Uterine smooth muscle cell (primary cell): ENCODE data around the gene FAM174C. TPM values are rescaled to one million over a fixed set of nuclear protein-coding genes. Genes with fewer than 3 reads are reported as not detected.

ENCODE experiments used
- total RNA-seq: library from RNA; depleted of rRNA; stranded (reverse); fragments of >200 nt; gene quantifications from 2 replicates; pipeline ENCODE4 v1.2.3, GENCODE V29; 2014

Gene FAM174C
- 24.6 and 28.7 TPM in 2 replicates for total RNA-seq

DNA sequence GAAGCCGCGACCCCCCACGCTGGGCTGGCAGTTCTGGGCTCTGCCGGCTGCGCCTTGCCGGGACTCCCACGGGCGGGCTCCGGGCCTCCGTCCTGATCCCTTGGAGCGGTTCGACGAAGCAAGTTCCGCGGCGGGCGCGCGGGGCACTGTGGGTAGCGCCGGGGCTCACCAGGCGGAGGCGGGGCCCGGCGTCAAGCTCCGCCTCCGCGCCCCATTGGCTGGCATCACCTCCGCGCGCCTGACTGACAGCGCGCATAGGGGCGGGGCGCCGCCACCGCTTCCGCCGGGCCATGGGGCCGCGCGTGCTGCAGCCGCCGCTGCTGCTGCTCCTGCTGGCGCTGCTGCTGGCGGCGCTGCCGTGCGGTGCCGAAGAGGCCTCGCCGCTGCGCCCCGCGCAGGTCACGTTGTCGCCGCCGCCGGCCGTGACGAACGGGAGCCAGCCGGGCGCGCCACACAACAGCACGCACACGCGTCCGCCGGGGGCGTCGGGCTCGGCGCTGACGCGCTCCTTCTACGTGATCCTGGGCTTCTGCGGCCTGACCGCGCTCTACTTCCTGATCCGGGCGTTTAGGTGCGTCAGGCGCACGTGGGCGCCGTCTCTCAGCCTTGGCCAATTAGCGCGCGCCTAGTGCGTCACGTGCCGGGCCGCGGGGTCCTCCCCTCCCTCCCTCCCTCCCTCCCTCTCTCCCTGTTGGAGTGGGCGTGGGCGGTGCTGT, at the start of gene FAM174C:
Gene FAM174C (plus strand): TSS at position 271 of the 716 bp plus-strand sequence. CDS start 20 bp downstream, at position 291.

DNA sequence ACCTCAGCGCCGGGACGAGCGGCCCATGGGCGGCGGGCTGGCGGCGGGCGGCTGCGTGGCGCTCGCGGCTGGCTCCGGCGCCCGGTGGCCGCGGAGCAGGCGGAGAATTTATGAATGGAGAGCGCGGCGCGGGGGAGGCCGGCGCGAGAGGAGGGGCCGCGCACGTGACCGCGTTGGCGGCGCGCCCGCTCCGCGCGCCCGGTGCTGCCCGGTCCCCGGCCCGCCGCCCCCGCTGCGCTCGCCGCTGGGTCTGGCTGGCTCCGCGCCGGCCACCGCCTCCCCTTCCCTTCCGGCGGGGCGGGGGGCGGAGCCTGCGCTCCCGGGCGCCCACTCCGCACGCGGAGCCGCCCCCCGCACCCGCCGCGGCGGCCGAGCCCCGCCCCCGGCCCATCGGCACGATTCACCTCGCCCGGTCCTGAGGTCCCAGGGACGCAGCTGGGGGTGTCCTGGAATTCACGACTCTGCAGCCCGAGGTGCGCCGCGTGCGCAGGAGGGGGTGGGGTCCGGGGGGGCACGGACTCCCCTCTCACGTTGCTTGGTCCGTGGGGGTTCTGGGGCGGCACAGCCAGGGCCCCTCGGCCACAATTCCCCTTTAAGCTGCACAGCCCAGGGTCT, 37.5 kb upstream of the FAM174C start, which contains the start of gene CBARP:
Gene CBARP (minus strand): TSS at position 252 of the 615 bp plus-strand sequence. CDS start 1,905 bp downstream, outside the sequence.

GRCh38 chr19:1241417-1242095, 33.8 kb upstream of the FAM174C start, which contains the start of gene ATP5F1D:
Gene ATP5F1D, plus strand, starts transcription at chr19:1241751. Its CDS starts 100 bp downstream, at chr19:1241851.

DNA sequence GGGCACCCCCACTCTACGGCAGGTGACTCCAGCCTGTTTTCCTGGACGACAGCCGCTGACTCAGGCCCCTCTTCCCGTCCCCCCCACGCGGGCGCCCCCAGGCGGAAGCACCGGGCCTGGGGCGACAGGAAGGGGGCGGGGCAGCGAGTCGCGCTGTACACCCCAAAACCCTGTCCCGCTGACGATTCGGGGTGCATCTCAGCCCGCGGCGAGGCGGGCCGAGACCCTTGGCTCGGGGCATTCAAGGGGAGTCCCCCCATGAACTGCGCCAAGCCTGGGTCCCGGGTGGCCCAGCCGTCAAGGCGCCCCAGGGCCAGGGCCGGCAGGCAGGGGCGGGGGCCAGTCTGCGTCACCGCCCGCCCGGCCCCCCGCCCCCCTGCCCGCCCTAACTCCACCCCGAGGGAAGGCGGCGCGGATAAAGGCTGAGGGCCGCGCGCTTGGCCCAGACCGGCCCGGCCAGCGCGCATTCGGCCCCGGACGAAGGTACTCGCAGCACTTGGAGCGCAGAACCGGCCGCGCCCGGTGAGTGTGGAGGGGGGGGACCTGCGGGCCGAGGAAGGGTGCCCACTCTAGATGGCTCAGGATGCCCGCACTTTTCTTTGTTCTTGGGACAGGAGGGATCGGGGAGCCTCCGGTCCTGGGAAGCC, 27.1 kb upstream of the FAM174C start, which contains the start of gene MIDN:
Gene MIDN (plus strand): TSS at position 445 of the 647 bp plus-strand sequence. CDS start 1,714 bp downstream, outside the sequence.

DNA sequence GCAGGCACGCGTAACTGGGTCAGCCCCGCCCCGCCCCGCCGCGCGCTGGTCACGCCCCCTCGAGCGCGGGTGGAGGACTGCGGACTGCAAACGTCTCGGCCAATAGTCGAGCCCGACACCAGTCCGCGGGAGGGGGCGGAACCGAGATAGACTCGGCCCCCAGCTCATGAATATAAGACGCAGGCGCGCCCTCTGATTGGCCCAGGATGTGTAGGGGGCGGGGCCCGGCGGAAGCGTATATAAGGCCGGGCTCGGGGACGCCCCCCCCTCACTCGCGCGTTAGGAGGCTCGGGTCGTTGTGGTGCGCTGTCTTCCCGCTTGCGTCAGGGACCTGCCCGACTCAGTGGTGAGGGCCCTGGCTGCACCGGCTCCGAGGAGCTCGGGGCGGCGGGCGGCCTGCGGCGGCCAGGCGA, 6.3 kb upstream of the FAM174C start, which contains the start of gene CIRBP:
Gene CIRBP (plus strand): TSS at position 268 of the 413 bp plus-strand sequence. CDS start 1,602 bp downstream, outside the sequence.

GRCh38 chr19:1285737-1286360, 10.5 kb downstream of the FAM174C start, which contains the start of gene EFNA2:
Gene EFNA2, plus strand, starts transcription at chr19:1285873. Its CDS starts 296 bp downstream, at chr19:1286169.

Other genes starting within 250 kb of the FAM174C start
- gene CNN2, start 248.9 kb upstream of the FAM174C start, total RNA-seq, result 133 and 210 TPM in 2 replicates
- 2.7 and 3.0 TPM in 2 replicates for gene ABCA7, start 235.4 kb upstream of the FAM174C start, total RNA-seq
- 0.77 and 0.87 TPM in 2 replicates for gene ARHGAP45, start 208.4 kb upstream of the FAM174C start, total RNA-seq
- gene POLR2E, start 180.2 kb upstream of the FAM174C start, total RNA-seq, result 82.0 and 138 TPM in 2 replicates
- 165 and 232 TPM in 2 replicates for gene GPX4, start 171.5 kb upstream of the FAM174C start, total RNA-seq
- gene SBNO2, start 101.3 kb upstream of the FAM174C start, total RNA-seq, result 36.5 and 47.6 TPM in 2 replicates
- 104 and 111 TPM in 2 replicates for gene STK11, start 69.8 kb upstream of the FAM174C start, total RNA-seq
- gene CBARP, start 37.5 kb upstream of the FAM174C start, total RNA-seq, result 3.8 and 4.6 TPM in 2 replicates
- 19.8 and 26.2 TPM in 2 replicates for gene ATP5F1D, start 33.8 kb upstream of the FAM174C start, total RNA-seq
- 23.0 and 30.2 TPM in 2 replicates for gene MIDN, start 26.9 kb upstream of the FAM174C start, total RNA-seq
- gene CIRBP, start 6.2 kb upstream of the FAM174C start, total RNA-seq, result 184 and 223 TPM in 2 replicates
- not detected in 2 replicates for gene EFNA2, start 10.3 kb downstream of the FAM174C start, total RNA-seq
- gene NDUFS7, start 108.4 kb downstream of the FAM174C start, total RNA-seq, result 72.2 and 91.2 TPM in 2 replicates
- gene GAMT, start 126.0 kb downstream of the FAM174C start, total RNA-seq, result 26.7 and 37.1 TPM in 2 replicates
- 65.9 and 103 TPM in 2 replicates for gene DAZAP1, start 132.1 kb downstream of the FAM174C start, total RNA-seq
- gene RPS15, start 162.9 kb downstream of the FAM174C start, total RNA-seq, result 486 and 592 TPM in 2 replicates
- 0.44 and 0.50 TPM in 2 replicates for gene APC2, start 174.6 kb downstream of the FAM174C start, total RNA-seq
- 24.7 and 32.2 TPM in 2 replicates for gene C19orf25, start 203.7 kb downstream of the FAM174C start, total RNA-seq
- gene PCSK4, start 214.8 kb downstream of the FAM174C start, total RNA-seq, result 2.3 and 4.4 TPM in 2 replicates
- gene REEP6, start 215.7 kb downstream of the FAM174C start, total RNA-seq, result 0.44 and 1.7 TPM in 2 replicates
- 3.1 and 6.6 TPM in 2 replicates for gene ADAMTSL5, start 237.5 kb downstream of the FAM174C start, total RNA-seq
- not detected in 2 replicates for gene PLK5, start 248.5 kb downstream of the FAM174C start, total RNA-seq